K562 (cell line): Measurements from ENCODE around the gene PHPT1. TPM values are rescaled to one million over a fixed set of nuclear protein-coding genes. Genes with fewer than 3 reads are reported as not detected.

Source experiments
- ATAC-seq: fragments of 200-7000 bp; cut with Tn5 transposase; 3 replicates; pipeline ENCODE4 v1.9.1; 2020; ENCODE audit warnings: moderate library complexity
- BruUV-seq: library from RNA; stranded (reverse); fragments of 400-500 nt; replicated peaks from 2 replicates; lab custom pipeline; 2021; lab: Mats Ljungman, UMichigan
- CTCF ChIA-PET: fragments of 300-600 bp; formaldehyde crosslinking; extraction: SDS; loops from one replicate; lab custom pipeline; 2021; ENCODE audit warnings: low intra/inter-chr PET ratio; lab: Yijun Ruan, JAX
- POLR2A ChIA-PET: fragments of 300-600, 350-650 bp; sonication (Branson Sonifier 250); formaldehyde crosslinking; extraction: SDS; loops from one replicate; lab custom pipeline; 2021; ENCODE audit warnings: antibody characterized with exemption, inconsistent platforms; lab: Yijun Ruan, JAX
- DNase-seq, 4 experiments: peaks; one replicate each; pipeline versions ENCODE4 v3.0.0 to v3.0.0-alpha.2; 2011 to 2018; ENCODE audit warnings: low spot score in 3 of 4, mixed read lengths in 3 of 4; ENCODE audit errors: extremely low read depth in 1 of 4
- FAIRE-seq: peaks from 2 replicates; lab custom pipeline; 2011; peaks lifted over from hg19 to GRCh38; lab: Jason Lieb, UNC
- H2AFZ ChIP-seq: 2 replicates; pipeline ENCODE4 v1.6.0; 2011; ENCODE audit warnings: low read depth, low read length, control low read depth, inconsistent platforms
- H3K27ac ChIP-seq: fragments of 200-600 bp; 3 replicates; pipeline ENCODE4 v1.8.0; 2011; ENCODE audit warnings: low read depth, mild to moderate bottlenecking, control low read depth, inconsistent platforms, low read length, moderate library complexity, mixed read lengths; ENCODE audit errors: extremely low read depth
- H3K27me3 ChIP-seq, 2 experiments: fragments of 300-600 bp in 1 of 2; 2 replicates in 1 of 2; 3 replicates in 1 of 2; pipeline versions ENCODE4 v1.6.0 to v1.8.0; 2011; ENCODE audit warnings: inconsistent platforms in 2 of 2, low read length in 2 of 2, mild to moderate bottlenecking in 1 of 2, mixed read lengths in 1 of 2, moderate library complexity in 1 of 2; ENCODE audit not compliant: control insufficient read depth in 2 of 2, insufficient read depth in 2 of 2
- H3K36me3 ChIP-seq: fragments of 300-600 bp; 3 replicates; pipeline ENCODE4 v1.8.0; 2011; ENCODE audit warnings: mild to moderate bottlenecking, low read length, inconsistent platforms; ENCODE audit not compliant: control insufficient read depth, insufficient read depth
- H3K4me1 ChIP-seq, 2 experiments: fragments of 200-600 bp in 1 of 2; replicated peaks in 1 of 2; 2 replicates in 1 of 2; 3 replicates in 1 of 2; pipeline versions ENCODE4 v1.5.1 to v1.8.0; 2011; ENCODE audit warnings: inconsistent platforms in 2 of 2, low read length in 2 of 2, mild to moderate bottlenecking in 1 of 2, mixed read lengths in 1 of 2, moderate library complexity in 1 of 2; ENCODE audit not compliant: control insufficient read depth in 2 of 2, insufficient read depth in 2 of 2
- H3K4me2 ChIP-seq: 2 replicates; pipeline ENCODE4 v1.6.1; 2011; ENCODE audit warnings: low read length, control low read depth, inconsistent platforms, mixed read lengths; ENCODE audit not compliant: insufficient read depth
- H3K4me3 ChIP-seq: fragments of 200-600 bp; sonication (generic), shearing (Covaris generic); 2 replicates; pipeline ENCODE4 v1.5.1; 2016; ENCODE audit warnings: control low read depth, inconsistent platforms
- H3K79me2 ChIP-seq: fragments of 200-600 bp; 3 replicates; pipeline ENCODE4 v1.8.0; 2011; ENCODE audit warnings: low read length, inconsistent platforms; ENCODE audit not compliant: control insufficient read depth, insufficient read depth
- H3K9ac ChIP-seq, 2 experiments: 2 replicates each; pipeline versions ENCODE4 v1.6.0 to v1.6.1; 2011; ENCODE audit warnings: low read depth in 2 of 2, low read length in 2 of 2, control low read depth in 1 of 2, inconsistent platforms in 1 of 2, mild to moderate bottlenecking in 1 of 2, mixed read lengths in 1 of 2; ENCODE audit not compliant: insufficient read depth in 1 of 2
- H3K9me1 ChIP-seq: one replicate; pipeline ENCODE4 v1.6.0; 2011; ENCODE audit warnings: inconsistent platforms, mild to moderate bottlenecking, low read length, moderate library complexity; ENCODE audit not compliant: control insufficient read depth, insufficient read depth
- H3K9me3 ChIP-seq: replicated peaks from 2 replicates; pipeline ENCODE4 v1.5.1; 2011; ENCODE audit warnings: low read depth, low read length, inconsistent platforms; ENCODE audit not compliant: control insufficient read depth, insufficient read depth
- H4K20me1 ChIP-seq: replicated peaks from 2 replicates; pipeline ENCODE4 v1.6.1; 2011; ENCODE audit warnings: low read length, inconsistent platforms, mixed read lengths; ENCODE audit not compliant: control insufficient read depth, insufficient read depth
- FIP1L1 ChIP-seq: fragments of 200-400 bp; formaldehyde crosslinking; IDR thresholded peaks from 2 replicates; pipeline ENCODE4 v1.6.1; 2018; ENCODE audit warnings: mild to moderate bottlenecking, low read depth, low read length; ENCODE audit not compliant: poor library complexity, severe bottlenecking
- MECOM ChIP-seq: fragments of 250-450 bp; sonication (Bioruptor Pico); IDR thresholded peaks from 2 replicates; pipeline ENCODE4 v1.8.0; 2022; ENCODE audit warnings: inconsistent platforms
- POLR2G ChIP-seq: fragments of 200-400 bp; formaldehyde crosslinking; IDR thresholded peaks from 2 replicates; pipeline ENCODE4 v1.6.1; 2017; ENCODE audit warnings: low read depth, mild to moderate bottlenecking, antibody characterized with exemption, low read length, moderate library complexity
- RBFOX2 ChIP-seq: fragments of 200-400 bp; formaldehyde crosslinking; IDR thresholded peaks from 2 replicates; pipeline ENCODE4 v1.6.1; 2017; ENCODE audit warnings: low read depth, mild to moderate bottlenecking, low read length, moderate library complexity
- TOE1 ChIP-seq, 2 experiments: fragments of 450-650 bp in 1 of 2; sonication (generic) in 1 of 2; formaldehyde crosslinking in 1 of 2; IDR thresholded peaks; 2 replicates each; pipeline versions ENCODE4 v1.7.1 to v1.8.0; 2016 to 2022; ENCODE audit warnings: borderline replicate concordance in 2 of 2, mild to moderate bottlenecking in 2 of 2, antibody characterized with exemption in 1 of 2, inconsistent platforms in 1 of 2, low read depth in 1 of 2, missing genetic modification reagents in 1 of 2, moderate library complexity in 1 of 2
- ZBTB33 ChIP-seq: sonication (generic); formaldehyde crosslinking; IDR thresholded peaks from 2 replicates; pipeline ENCODE4 v1.8.1; 2023; ENCODE audit warnings: mild to moderate bottlenecking, missing genetic modification reagents
- WGBS: fragments of 100-300 bp; shearing (Covaris generic); methylation state at CpG from one replicate; pipeline ENCODE4 v1.1.6; 2016; ENCODE audit warnings: low coverage, mixed read lengths; ENCODE audit not compliant: insufficient coverage; ENCODE audit errors: missing lambda C conversion rate; 5-methylcytosine and 5-hydroxymethylcytosine counted together
- in situ Hi-C: fragments of 300-500 bp; cut with MboI; formaldehyde crosslinking; loops from 4 replicates; pipeline ENCODE4 v1.15.0; 2018; ENCODE audit warnings: inconsistent platforms, mixed read lengths
- intact Hi-C: fragments of 100-400 bp; cut with micrococcal nuclease; formaldehyde crosslinking; loops from 2 replicates; pipeline ENCODE4 v1.14.2; 2022
- polyA plus RNA-seq, 8 experiments: library from polyadenylated mRNA; depleted of rRNA in 4 of 8; stranded (reverse) in 5 of 8; unstranded in 3 of 8; fragments of >200 nt; fragmentation: Nextera tagmentation in 2 of 8; fragmentation: Illumina TruSeq in 1 of 8; extraction: Ambion mirVana in 2 of 8; extraction: Trizol in 1 of 8; gene quantifications; 2 replicates each; pipeline versions ENCODE4 v1.2.1 to v1.2.3, GENCODE V29; 2011 to 2014; ENCODE audit warnings: inconsistent platforms in 1 of 8, missing spikeins in 1 of 8
- total RNA-seq, 7 experiments: library from RNA; depleted of rRNA in 6 of 7; stranded (reverse); fragments of >200 nt in 6 of 7; fragmentation: Illumina TruSeq in 2 of 7; extraction: Trizol in 2 of 7; gene quantifications; 2 replicates each; pipeline versions ENCODE4 v1.2.1 to v1.2.3, GENCODE V29; 2011 to 2021; ENCODE audit warnings: low replicate concordance in 1 of 7

The PHPT1 gene
- total and polyA plus RNA-seq, 9 of the 15 experiments (the other 6 are each of a cell fraction or from before 2014, with no cell fraction given) = 20.9 to 166 (median 129) TPM

GRCh38 chr9:136845465-136846260 lies 3.5 kb upstream of the PHPT1 start:
- no peak for DNase-seq
- no peak overlapping the region for H3K27ac ChIP-seq
- WGBS = 95% methylated on average over 18 of the region's 102 CpGs
- CTCF ChIA-PET = no interaction called here
- ATAC-seq = no peak
- no TSS peak for BruUV-seq
- no peaks in the 10 kb centered on the region for H3K9me1 ChIP-seq
- no peak overlapping the region for H3K4me3 ChIP-seq
- H3K4me1 ChIP-seq = peaks cover 13 to 85% of the 10 kb centered on the region in 2 experiments; a peak in 4 of 5 replicates
- no peaks in the 10 kb centered on the region for H3K9me3 ChIP-seq
- no peak overlapping the region for H3K9ac ChIP-seq
- POLR2A ChIA-PET = interaction anchor here (0.6 kb wide), 1 partner anchor 18 kb away, joined by 3 read pairs; no protein-coding TSS in a partner anchor
- intact Hi-C loops = loop anchor here (5.0 kb wide), 1 partner anchor 97 kb away; the partner anchor contains the start of gene FBXW5
- H3K36me3 ChIP-seq = peaks cover 11% of the 10 kb centered on the region; the same call in 1 of the 3 replicates
- no peak overlapping the region for H3K4me2 ChIP-seq
- FAIRE-seq = no peak
- H2AFZ ChIP-seq = no peak overlapping the region
- H3K27me3 ChIP-seq = no peaks in the 10 kb centered on the region
- H3K79me2 ChIP-seq = peaks cover 23% of the 10 kb centered on the region
- peaks cover 17% of the 10 kb centered on the region for H4K20me1 ChIP-seq
- TF ChIP-seq ZBTB33 (CRISPR knock-in tag) (peak; percentile 96), MECOM (CRISPR knock-in tag) (no peak), POLR2G (peak; percentile 73), FIP1L1 (peak; percentile 23), RBFOX2 (peak; percentile 48; the same call in 1 of the 2 replicates), TOE1 (IDR thresholded peaks at IDR 0.05; ENCODE audit: borderline replicate concordance) (no peak), TOE1 (CRISPR knock-in tag; IDR thresholded peaks at IDR 0.05; ENCODE audit: borderline replicate concordance, low read depth) (no peak)
- in situ Hi-C loops = no loop called here
